NCI-H146 treated with DMSO at 0.1 percent for 48 hours (cell line): Measurements from ENCODE around the gene CACNG5.

ENCODE experiments used
- DNase-seq: peaks from one replicate; lab custom pipeline; 2025; ENCODE audit not compliant: unreplicated experiment; lab: John Stamatoyannopoulos, UW

The CACNG5 gene

GRCh38 chr17:66822009-66822408, 12.9 kb upstream of the CACNG5 start:
- no peak for DNase-seq

GRCh38 chr17:66826856-66827255, 8.1 kb upstream of the CACNG5 start:
- no peak for DNase-seq

GRCh38 chr17:66829386-66829864, 5.5 kb upstream of the CACNG5 start:
- no peak for DNase-seq

GRCh38 chr17:66829883-66830282, 5.0 kb upstream of the CACNG5 start:
- no peak for DNase-seq

DNA sequence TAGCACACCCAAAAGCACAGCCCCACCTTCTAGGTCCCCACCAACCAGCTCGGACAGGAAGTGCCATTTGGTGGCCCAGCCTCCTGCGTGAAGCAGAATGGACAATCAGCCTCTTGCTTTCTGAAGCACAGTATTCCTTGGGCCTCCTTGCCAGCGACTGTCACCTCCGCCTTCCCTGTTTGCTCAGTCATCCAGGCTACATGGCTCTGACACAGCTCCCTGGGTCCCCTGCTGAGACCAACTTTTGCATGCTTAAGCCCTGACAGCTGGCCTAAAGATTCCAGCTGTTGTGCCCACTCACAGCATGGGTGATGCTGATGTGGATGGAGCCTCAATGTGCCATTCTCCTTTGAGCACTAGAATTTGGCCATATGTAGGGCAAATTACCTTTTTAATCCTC, 4.5 kb upstream of the CACNG5 start:
- DNase-seq = peak; percentile 4

- no peak for DNase-seq
These were observed 3.3 kb upstream of the CACNG5 start for GRCh38 chr17:66831383-66832210.

DNA sequence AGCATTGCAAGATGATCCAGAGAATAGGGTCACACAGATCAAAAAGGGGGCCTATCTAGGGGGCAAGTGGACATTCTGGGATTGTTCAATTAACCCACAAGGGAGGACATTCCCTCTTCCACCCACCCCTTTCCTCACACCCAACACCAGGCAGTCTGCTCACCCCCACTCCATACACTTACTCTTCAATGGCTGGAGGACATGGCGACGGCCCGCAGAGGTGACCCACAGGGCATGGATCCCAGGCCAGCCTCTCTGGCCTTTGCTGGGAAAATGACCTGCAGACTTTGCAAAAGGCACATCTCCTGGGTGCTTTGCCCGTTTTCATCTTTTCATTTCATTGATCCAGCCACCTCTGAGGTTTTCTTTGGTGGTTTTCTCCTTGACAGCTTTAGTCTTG, 1.7 kb upstream of the CACNG5 start:
- no peak for DNase-seq

GRCh38 chr17:66834426-66834918, 445 bp upstream of the CACNG5 start:
- no peak for DNase-seq

DNA sequence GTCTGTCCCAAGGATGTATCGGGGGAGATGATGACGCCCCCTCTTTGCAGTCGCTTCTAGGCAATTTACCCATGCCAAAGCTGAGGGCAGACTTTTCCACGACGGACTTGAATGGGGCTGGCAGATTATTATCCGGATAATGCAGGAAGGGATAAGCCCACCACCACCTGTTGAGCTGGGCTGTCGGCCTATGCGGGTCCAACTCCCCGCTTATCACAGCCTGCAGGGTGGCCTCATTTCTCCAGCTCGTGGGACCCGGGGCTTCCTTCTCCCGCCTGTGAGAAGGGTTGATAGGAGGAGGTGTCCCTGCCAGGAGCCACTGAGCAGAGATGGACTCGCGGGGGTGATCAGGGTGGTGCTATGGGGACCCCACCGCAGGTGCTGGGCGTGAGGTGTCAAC, 559 bp downstream of the CACNG5 start:
- DNase-seq = no peak

DNA sequence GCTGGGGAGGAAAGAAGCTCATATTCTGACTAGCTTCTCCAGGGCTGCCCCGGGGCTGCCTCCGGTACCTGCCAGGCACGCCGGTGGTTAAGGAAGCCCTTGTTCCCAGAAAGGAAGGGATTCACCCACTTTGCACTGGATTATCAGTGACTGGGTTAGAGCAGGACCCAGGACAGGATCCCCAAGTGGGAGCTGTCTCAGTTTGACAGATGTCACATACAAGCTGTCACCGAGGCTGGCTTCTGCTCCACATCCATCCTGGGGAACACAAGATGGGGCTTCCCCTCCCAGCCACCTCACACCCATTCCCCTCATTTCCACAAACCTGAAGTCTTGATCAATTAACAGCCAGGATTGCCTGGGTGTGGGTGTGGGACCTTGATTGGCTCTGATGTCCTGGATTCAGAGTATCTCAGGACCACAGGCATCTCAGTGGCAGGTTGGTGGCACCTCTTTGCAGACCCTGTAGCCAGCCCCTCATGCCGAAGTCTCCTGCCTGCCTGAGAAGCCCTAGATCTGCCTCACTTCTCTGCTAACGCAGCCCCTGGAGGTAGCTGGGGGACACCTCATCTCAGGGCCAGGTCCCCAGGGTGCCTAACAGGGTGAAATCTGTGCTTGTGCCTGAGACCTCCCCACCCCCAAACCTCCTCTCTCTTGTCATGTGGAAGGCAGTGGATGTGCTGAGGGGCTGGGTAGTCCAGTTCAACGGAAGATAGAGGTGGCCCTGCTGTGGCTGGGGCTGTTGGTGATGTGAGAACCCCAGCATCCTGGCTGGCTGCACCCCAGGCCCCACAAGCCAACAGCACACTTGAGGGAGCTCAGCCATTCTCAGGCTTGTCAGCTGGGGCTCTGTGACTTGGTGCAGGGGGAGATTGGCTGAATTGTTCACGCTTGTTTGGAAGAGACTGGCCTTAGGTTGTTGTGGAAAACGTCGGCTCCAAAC, 1.4 kb downstream of the CACNG5 start:
- DNase-seq = no peak

DNA sequence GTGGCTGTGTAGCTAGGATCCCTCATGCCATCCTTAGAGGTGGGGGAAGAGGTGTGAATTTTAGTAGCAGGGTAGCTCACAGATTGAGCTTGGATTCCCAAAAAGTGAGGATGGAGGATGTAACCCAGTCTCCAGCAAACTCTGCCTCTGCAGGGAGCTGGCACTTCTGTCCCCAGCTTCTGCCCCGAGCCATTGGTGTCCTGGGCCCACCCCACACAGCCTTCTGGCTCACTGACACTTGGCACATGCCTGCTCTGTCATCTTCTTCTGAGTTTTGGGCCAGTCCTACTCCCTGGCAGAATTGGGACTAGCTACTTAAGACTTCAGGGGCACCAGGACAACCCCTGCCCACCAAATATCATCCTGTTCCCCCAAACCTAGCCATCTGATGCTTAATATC, 2.3 kb downstream of the CACNG5 start:
- no peak for DNase-seq

DNA sequence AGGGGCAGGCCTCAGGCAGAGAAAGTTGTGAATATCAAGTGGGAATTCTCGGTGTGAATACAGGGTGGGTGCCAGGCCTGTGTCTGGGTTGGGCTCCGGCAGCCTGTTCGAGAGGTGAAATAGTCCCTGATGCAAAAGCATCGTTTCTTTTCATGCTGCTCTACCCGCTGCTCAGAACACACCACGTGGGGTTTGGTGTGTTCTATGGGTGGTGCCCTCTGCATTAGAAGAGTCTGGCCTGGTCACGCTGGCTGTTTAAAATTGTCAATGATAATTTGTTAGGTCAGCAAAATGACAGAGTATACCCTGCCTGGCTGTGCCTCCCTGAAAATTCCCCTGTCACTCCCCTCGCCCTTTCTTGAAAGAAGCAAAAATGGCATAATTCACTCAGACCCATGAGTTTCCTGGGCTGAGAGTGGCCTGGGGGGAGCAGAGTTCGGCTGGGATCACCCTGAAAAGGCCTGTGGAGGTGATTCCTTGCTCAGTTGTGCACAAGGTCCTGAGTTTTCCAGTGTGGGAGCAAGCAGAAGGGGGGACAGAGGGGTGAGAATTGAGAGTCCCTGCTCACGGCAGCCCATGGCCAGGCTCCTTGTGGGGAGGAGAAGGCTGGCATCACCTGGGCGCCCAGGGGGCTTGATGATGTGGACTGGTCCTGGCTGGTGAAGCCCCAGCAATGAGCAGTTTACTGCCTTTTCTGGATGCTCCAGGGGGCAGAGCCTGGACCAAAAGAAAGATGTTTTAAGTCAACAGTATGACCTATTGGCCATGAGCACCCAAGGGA, 3.2 kb downstream of the CACNG5 start:
- DNase-seq = no peak

DNA sequence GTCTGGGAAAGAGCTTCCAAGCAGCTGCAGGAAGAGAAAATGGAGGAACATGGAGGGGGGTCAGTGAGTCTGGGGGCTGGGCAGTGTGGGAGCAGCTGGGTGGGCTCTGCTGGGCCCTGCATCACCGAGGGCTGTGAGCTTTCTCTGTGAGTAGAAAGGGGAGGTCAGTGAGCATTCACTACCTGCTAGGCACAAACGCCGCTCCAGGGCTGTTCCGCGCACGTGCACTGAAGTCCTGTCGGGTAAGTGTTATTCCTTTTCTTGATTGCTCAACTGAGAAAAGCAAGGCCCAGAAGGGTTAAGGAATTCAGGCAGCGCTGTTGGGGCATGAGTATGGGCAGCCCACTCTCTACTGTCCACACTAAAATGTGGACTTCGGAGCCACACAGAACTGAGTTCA, 4.7 kb downstream of the CACNG5 start:
- no peak for DNase-seq

GRCh38 chr17:66840061-66840460, 5.1 kb downstream of the CACNG5 start:
- DNase-seq = no peak

- DNase-seq = no peak
These were observed 6.4 kb downstream of the CACNG5 start for GRCh38 chr17:66841328-66841727.

DNA sequence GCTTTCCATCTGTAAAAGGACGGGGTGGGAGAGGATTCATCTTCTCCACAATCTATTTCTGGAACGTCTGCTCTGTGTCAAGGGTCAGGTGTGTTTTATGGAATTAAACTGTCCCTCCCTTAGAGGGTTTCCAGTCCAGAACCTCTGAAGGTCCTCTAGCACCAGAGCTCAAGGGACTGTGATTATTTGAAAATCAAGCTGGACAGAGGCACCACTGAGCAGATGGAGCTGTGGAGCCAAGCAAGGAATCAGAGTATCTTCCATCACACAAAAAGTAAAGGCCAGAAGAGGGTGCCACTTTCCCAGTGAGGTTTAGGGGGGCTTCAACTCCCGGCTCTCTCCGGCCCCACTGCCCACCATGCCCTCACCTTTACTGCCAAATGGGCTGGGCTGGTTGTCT, 6.8 kb downstream of the CACNG5 start:
- no peak for DNase-seq

- DNase-seq = no peak
These were observed 7.6 kb downstream of the CACNG5 start for GRCh38 chr17:66842505-66842904.

DNA sequence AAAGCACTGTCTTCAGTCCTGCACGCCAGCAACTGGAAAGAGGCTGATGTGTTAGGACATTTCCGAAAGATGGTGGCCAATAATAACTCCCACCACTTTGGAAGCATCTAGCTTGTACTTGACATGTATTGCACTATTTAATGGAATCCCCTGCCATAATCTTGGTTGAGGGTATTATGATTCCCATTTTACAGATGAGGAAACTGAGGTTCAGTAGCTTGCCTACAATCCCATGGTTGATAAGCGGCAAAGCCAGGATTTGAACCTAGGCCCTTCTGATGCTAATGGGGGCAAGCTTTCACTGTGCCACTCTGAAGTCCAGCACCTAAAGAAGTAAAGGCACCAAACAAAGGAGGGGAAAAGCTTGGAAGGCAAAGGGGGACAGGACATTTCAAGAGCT, 8.0 kb downstream of the CACNG5 start:
- no peak for DNase-seq

DNA sequence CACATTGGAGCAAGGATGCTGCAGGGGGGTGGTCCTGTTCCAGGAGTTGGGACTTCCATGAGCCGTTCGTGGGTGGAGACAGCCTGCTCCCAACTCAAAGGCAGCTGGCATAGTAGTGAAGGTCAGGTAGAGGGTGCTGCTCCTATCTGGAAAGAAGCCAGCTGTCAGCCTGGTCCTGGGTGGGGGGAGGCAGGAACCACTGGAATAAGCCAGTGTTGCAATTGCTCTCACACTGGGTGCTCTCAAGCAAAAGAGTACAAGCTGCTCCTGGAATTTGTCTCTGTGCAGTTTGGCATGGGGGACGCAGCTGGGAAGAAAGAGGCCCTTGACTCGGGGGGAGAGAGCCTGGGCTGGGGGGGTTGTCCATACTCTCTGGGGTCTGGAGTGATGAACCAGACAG, 8.7 kb downstream of the CACNG5 start:
- no peak for DNase-seq

DNA sequence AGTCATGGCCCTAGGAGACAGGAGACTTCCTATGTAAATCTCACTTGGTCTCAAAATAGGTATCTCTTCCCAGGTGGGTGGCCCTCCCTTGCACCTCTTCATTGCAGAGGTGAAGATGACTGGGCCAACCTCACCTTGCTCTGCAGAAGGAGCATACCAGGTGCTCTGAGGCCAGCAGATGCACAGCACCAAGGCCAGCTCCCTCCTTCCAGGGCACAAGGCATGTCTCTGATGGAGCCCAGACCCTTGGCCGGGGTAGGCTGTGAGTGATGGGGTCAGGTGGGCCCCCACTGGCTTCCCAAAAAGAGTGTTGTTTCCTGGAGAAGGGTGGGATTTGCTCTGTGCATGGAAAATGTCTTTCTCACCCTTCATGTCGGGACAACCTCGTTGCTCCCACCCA, 12.8 kb downstream of the CACNG5 start:
- no peak for DNase-seq

- DNase-seq = no peak
These were observed 13.6 kb downstream of the CACNG5 start for GRCh38 chr17:66848496-66848895.
